HCT116 (cell line): ENCODE data around the gene MED27. TPM values are rescaled to one million over a fixed set of nuclear protein-coding genes. Genes with fewer than 3 reads are reported as not detected.

ENCODE experiments used
- ATAC-seq: fragments of 200-7000 bp; cut with Tn5 transposase; 2 replicates; pipeline ENCODE4 v1.9.1; 2020; ENCODE audit warnings: mild to moderate bottlenecking, moderate library complexity
- BruUV-seq: library from RNA; stranded (reverse); fragments of 400-500 nt; replicated peaks from 2 replicates; lab custom pipeline; 2021; lab: Mats Ljungman, UMichigan
- CTCF ChIA-PET: fragments of 300-600 bp; sonication (Branson Sonifier 250); formaldehyde crosslinking; loops from one replicate; lab custom pipeline; 2021; ENCODE audit warnings: antibody characterized with exemption; lab: Charles Lee
- POLR2A ChIA-PET: fragments of 300-600, 350-600 bp; sonication (Branson Sonifier 250); formaldehyde crosslinking; loops from one replicate; lab custom pipeline; 2021; ENCODE audit warnings: antibody characterized with exemption; lab: Charles Lee
- RAD21 ChIA-PET, 2 experiments: fragments of 300-600 bp; sonication (Branson Sonifier 250); formaldehyde crosslinking; loops; one replicate each; lab custom pipeline; 2023; ENCODE audit warnings: low total read pairs in 2 of 2; ENCODE audit not compliant: uncharacterized antibody in 2 of 2, unreplicated experiment in 2 of 2, low non-redundant PET in 1 of 2; lab: Charles Lee
- DNase-seq: peaks from one replicate; pipeline ENCODE4 v3.0.0-alpha.2; 2010; ENCODE audit warnings: low read depth, low spot score
- H2AFZ ChIP-seq: fragments of 200-600 bp; shearing (Covaris generic), sonication (generic); 2 replicates; pipeline ENCODE4 v1.6.1; 2017; ENCODE audit warnings: low read depth, mixed run types, mixed read lengths, antibody characterized with exemption, low read length; ENCODE audit not compliant: poor library complexity, severe bottlenecking
- H3K27ac ChIP-seq: 2 replicates; pipeline ENCODE4 v1.5.1; 2012; ENCODE audit warnings: low read depth, low read length
- H3K27me3 ChIP-seq: fragments of 200-600 bp; sonication (generic); 2 replicates; pipeline ENCODE4 v1.6.1; 2016; ENCODE audit warnings: mixed run types, low read length, mixed read lengths; ENCODE audit not compliant: insufficient read depth
- H3K36me3 ChIP-seq, 2 experiments: fragments of 200-500 bp in 1 of 2; fragments of 200-600 bp in 1 of 2; sonication (Bioruptor generic) in 1 of 2; sonication (generic) in 1 of 2; 2 replicates each; pipeline versions ENCODE4 v1.5.1 to v1.6.1; 2014 to 2016; ENCODE audit warnings: low read length in 2 of 2, inconsistent platforms in 1 of 2, mixed read lengths in 1 of 2, mixed run types in 1 of 2; ENCODE audit not compliant: insufficient read depth in 2 of 2, control insufficient read depth in 1 of 2
- H3K4me1 ChIP-seq, 2 experiments: fragments of 200-600 bp in 1 of 2; sonication (generic) in 1 of 2; 2 replicates each; pipeline versions ENCODE4 v1.5.1 to v1.6.1; 2012 to 2017; ENCODE audit warnings: low read length in 2 of 2, inconsistent platforms in 1 of 2, mild to moderate bottlenecking in 1 of 2, mixed read lengths in 1 of 2, mixed run types in 1 of 2, moderate library complexity in 1 of 2; ENCODE audit not compliant: insufficient read depth in 2 of 2, control insufficient read depth in 1 of 2
- H3K4me2 ChIP-seq: fragments of 200-600 bp; sonication (generic); 2 replicates; pipeline ENCODE4 v1.6.1; 2017; ENCODE audit warnings: mixed run types, low read length, mixed read lengths
- H3K4me3 ChIP-seq, 2 experiments: fragments of 200-600 bp in 1 of 2; sonication (generic) in 1 of 2; replicated peaks in 1 of 2; 2 replicates each; pipeline ENCODE4 v1.5.1; 2011 to 2016; ENCODE audit warnings: low read length in 2 of 2, control low read depth in 1 of 2, low read depth in 1 of 2, mild to moderate bottlenecking in 1 of 2, mixed read lengths in 1 of 2, mixed run types in 1 of 2
- H3K79me2 ChIP-seq: fragments of 200-600 bp; sonication (generic); 2 replicates; pipeline ENCODE4 v1.6.1; 2017; ENCODE audit warnings: mild to moderate bottlenecking, mixed run types, low read length, moderate library complexity, mixed read lengths; ENCODE audit not compliant: insufficient read depth
- H3K9ac ChIP-seq: fragments of 200-600 bp; sonication (generic); 2 replicates; pipeline ENCODE4 v1.6.1; 2016; ENCODE audit warnings: low read length, mixed read lengths
- H3K9me2 ChIP-seq: fragments of 200-600 bp; sonication (generic), shearing (Covaris generic); 2 replicates; pipeline ENCODE4 v1.6.1; 2017; ENCODE audit warnings: mixed run types, mild to moderate bottlenecking, moderate library complexity; ENCODE audit not compliant: insufficient read depth
- H3K9me3 ChIP-seq, 2 experiments: fragments of 200-500 bp in 1 of 2; fragments of 200-600 bp in 1 of 2; sonication (Bioruptor generic) in 1 of 2; sonication (generic) in 1 of 2; 2 replicates each; pipeline ENCODE4 v1.6.1; 2014 to 2017; ENCODE audit warnings: low read length in 2 of 2, mixed read lengths in 2 of 2, inconsistent platforms in 1 of 2, low read depth in 1 of 2, mild to moderate bottlenecking in 1 of 2, mixed run types in 1 of 2, moderate library complexity in 1 of 2; ENCODE audit not compliant: control insufficient read depth in 1 of 2, insufficient read depth in 1 of 2
- H4K20me1 ChIP-seq: fragments of 200-600 bp; sonication (generic), shearing (Covaris generic); 2 replicates; pipeline ENCODE4 v1.6.1; 2017; ENCODE audit warnings: mixed run types, mild to moderate bottlenecking, moderate library complexity; ENCODE audit not compliant: insufficient read depth
- MAX ChIP-seq: IDR thresholded peaks from 2 replicates; pipeline ENCODE4 v1.6.1; 2012
- RAD21 ChIP-seq: IDR thresholded peaks from 2 replicates; pipeline ENCODE4 v1.6.1; 2012; ENCODE audit warnings: low read depth, mild to moderate bottlenecking
- SIN3A ChIP-seq: IDR thresholded peaks from 2 replicates; pipeline ENCODE4 v1.6.1; 2012; ENCODE audit warnings: low read depth
- ZFX ChIP-seq: fragments of 450-650 bp; IDR thresholded peaks from 2 replicates; pipeline ENCODE4 v1.6.1; 2017
- intact Hi-C: fragments of 100-400 bp; cut with micrococcal nuclease; formaldehyde crosslinking; loops from 2 replicates; pipeline ENCODE4 v1.10.0; 2022
- total RNA-seq: library from RNA; stranded (reverse); gene quantifications from one replicate; pipeline ENCODE4 v1.2.1, GENCODE V29; 2021; ENCODE audit not compliant: unreplicated experiment

Gene MED27
- total RNA-seq, 1 experiment from 2014 or later, result 26.9 TPM

DNA sequence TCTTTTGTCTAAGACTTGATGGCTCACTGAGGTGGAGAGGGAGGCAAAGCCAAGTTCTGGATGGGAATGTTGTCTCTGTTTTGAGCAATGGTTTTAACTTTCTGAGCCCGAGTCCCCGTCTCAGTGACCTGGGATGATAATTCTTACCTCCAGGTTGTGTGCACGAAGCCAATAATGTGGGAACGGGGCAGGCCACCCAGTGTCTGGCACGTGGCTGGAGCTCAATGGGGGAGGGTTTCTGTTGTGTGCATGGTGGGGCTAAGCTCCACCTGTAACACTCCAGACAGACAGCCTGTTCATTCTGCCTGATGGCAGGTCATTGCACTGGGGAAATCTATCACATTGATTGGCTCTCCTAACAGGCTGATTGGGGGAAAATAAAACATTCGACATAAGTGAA, 45.1 kb upstream of the MED27 start:
- RAD21 ChIA-PET, result no interaction called here
- DNase-seq (no peak), ATAC-seq (no peak)
- no peak overlapping the region for H3K4me2 ChIP-seq
- POLR2A ChIA-PET, result no interaction called here
- no peak overlapping the region for H3K27ac ChIP-seq
- no peaks in the 10 kb centered on the region for H3K36me3 ChIP-seq
- H3K27me3 ChIP-seq, result peaks cover 59% of the 10 kb centered on the region
- H3K79me2 ChIP-seq, result no peaks in the 10 kb centered on the region
- CTCF ChIA-PET, result no interaction called here
- no peaks in the 10 kb centered on the region for H3K9me2 ChIP-seq
- no peak overlapping the region for H3K9ac ChIP-seq
- TF ChIP-seq SIN3A, result no peak
- TF ChIP-seq, all 23 proteins: peak for 0
- no peaks in the 10 kb centered on the region for H3K4me1 ChIP-seq
- no peak overlapping the region for H3K4me3 ChIP-seq
- BruUV-seq, result no TSS peak
- H3K9me3 ChIP-seq, result no peaks in the 10 kb centered on the region
- H4K20me1 ChIP-seq, result no peaks in the 10 kb centered on the region
- no peak overlapping the region for H2AFZ ChIP-seq
- intact Hi-C loops, result no loop called here

DNA sequence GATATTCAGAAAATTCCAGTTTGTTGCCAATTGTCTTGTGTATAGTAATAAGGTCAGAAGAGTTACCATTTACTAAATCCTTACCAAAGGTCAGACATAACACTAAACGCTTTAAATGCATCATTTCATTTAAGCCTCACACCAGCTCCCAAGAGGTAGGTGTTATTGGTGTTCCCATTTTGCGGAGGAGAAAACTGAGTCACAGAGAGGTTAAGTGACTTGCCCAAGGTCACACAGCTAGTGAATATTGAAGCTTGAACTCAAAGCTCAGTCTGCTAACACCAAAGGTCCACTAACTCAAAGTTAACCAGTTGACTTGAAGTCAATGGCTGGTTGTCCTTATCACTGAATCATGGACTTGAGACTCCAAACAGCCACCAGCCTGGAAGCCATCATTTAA, 41.4 kb upstream of the MED27 start:
- Histone ChIP-seq H4K20me1 (no peaks in the 10 kb centered on the region), H2AFZ (no peak overlapping the region)
- no peak for TF ChIP-seq RAD21
- no peak for TF ChIP-seq ZFX
- TF ChIP-seq MAX, result no peak
- TF ChIP-seq, all 23 proteins: peak for 0
- DNase-seq (no peak), ATAC-seq (no peak)
- ChIA-PET CTCF (no interaction called here), RAD21 (no interaction called here), POLR2A (no interaction called here)
- peaks cover 91% of the 10 kb centered on the region for H3K27me3 ChIP-seq
- no peaks in the 10 kb centered on the region for H3K4me1 ChIP-seq
- no peaks in the 10 kb centered on the region for H3K36me3 ChIP-seq
- H3K9me3 ChIP-seq, result no peaks in the 10 kb centered on the region
- H3K4me2 ChIP-seq, result no peak overlapping the region
- H3K9ac ChIP-seq, result no peak overlapping the region
- intact Hi-C loops, result no loop called here
- H3K79me2 ChIP-seq, result no peaks in the 10 kb centered on the region
- H3K4me3 ChIP-seq, result no peak overlapping the region
- no TSS peak for BruUV-seq
- no peak overlapping the region for H3K27ac ChIP-seq
- no peaks in the 10 kb centered on the region for H3K9me2 ChIP-seq
